Brain microvascular endothelial cell (primary cell): ENCODE data around the gene CFP.
A peak's percentile ranks its signal among the peaks of the same experiment; 100 is the strongest.

Source experiments
- DNase-seq: peaks from one replicate; pipeline ENCODE4 v3.0.0-alpha.2; 2020
- H3K27ac ChIP-seq: fragments of 250-450 bp; sonication (Bioruptor Pico); 2 replicates; pipeline ENCODE4 v1.5.1; 2020; ENCODE audit warnings: mild to moderate bottlenecking, moderate library complexity
- H3K27me3 ChIP-seq: fragments of 250-450 bp; sonication (Bioruptor Pico); replicated peaks from 2 replicates; pipeline ENCODE4 v1.5.1; 2020; ENCODE audit warnings: mild to moderate bottlenecking
- H3K36me3 ChIP-seq: fragments of 250-450 bp; sonication (Bioruptor Pico); replicated peaks from 2 replicates; pipeline ENCODE4 v1.5.1; 2020; ENCODE audit warnings: mild to moderate bottlenecking
- H3K4me3 ChIP-seq: 2 replicates; pipeline ENCODE4 v1.5.1; 2011; ENCODE audit warnings: low read depth, mild to moderate bottlenecking, control low read depth, low read length, moderate library complexity
- CTCF ChIP-seq: IDR thresholded peaks from 2 replicates; pipeline ENCODE4 v1.5.1; 2011; ENCODE audit warnings: low read depth, mild to moderate bottlenecking, moderate library complexity, low read length, control low read depth, inconsistent platforms; ENCODE audit errors: missing control alignments
- in situ Hi-C: cut with HindIII; loops from 2 replicates; pipeline ENCODE4 v1.10.0; 2017; ENCODE audit warnings: low sequenced_read_pairs, low pct_ligation_motif_present

The CFP gene

GRCh38 chrX:47650164-47651042 is 20.7 kb upstream of the CFP start, which contains the start of gene ELK1:
Gene ELK1 (minus strand): TSS chrX:47650563. CDS start chrX:47641441, 9,122 bp downstream.
- DNase-seq: peak; percentile 98
- no peak for TF ChIP-seq CTCF
- H3K36me3 ChIP-seq: peaks cover 3% of the 10 kb centered on the region
- peak within 1 kb of the TSS; percentile 84 for H3K27ac ChIP-seq
- in situ Hi-C loops: no loop called here
- peak within 1 kb of the TSS; percentile 71 for H3K4me3 ChIP-seq
- H3K27me3 ChIP-seq: no peaks in the 10 kb centered on the region

GRCh38 chrX:47649781-47650163 is 20.0 kb upstream of the CFP start:
- in situ Hi-C loops: no loop called here
- Histone ChIP-seq H3K4me3 (peak overlapping the region; percentile 71), H3K27ac (peak overlapping the region; percentile 84), H3K36me3 (peaks cover 3% of the 10 kb centered on the region), H3K27me3 (no peaks in the 10 kb centered on the region)
- TF ChIP-seq CTCF: no peak
- DNase-seq: no peak

GRCh38 chrX:47649271-47649670 is 19.5 kb upstream of the CFP start:
- Histone ChIP-seq H3K27me3 (no peaks in the 10 kb centered on the region), H3K27ac (no peak overlapping the region), H3K36me3 (peaks cover 3% of the 10 kb centered on the region), H3K4me3 (peak overlapping the region; percentile 71)
- in situ Hi-C loops: no loop called here
- no peak for TF ChIP-seq CTCF
- no peak for DNase-seq

GRCh38 chrX:47648376-47648775 is 18.6 kb upstream of the CFP start:
- H3K36me3 ChIP-seq: peaks cover 3% of the 10 kb centered on the region
- no peak overlapping the region for H3K27ac ChIP-seq
- DNase-seq: no peak
- no peak for TF ChIP-seq CTCF
- H3K4me3 ChIP-seq: no peak overlapping the region
- in situ Hi-C loops: no loop called here
- no peaks in the 10 kb centered on the region for H3K27me3 ChIP-seq

GRCh38 chrX:47646636-47647035 is 16.9 kb upstream of the CFP start:
- TF ChIP-seq CTCF: no peak
- no peak for DNase-seq
- in situ Hi-C loops: no loop called here

More at GRCh38 chrX:47646636-47647035, 16.9 kb upstream of the CFP start:
- Histone ChIP-seq H3K36me3 (no peaks in the 10 kb centered on the region), H3K27me3 (no peaks in the 10 kb centered on the region), H3K27ac (no peak overlapping the region), H3K4me3 (no peak overlapping the region)
